Esophagus squamous epithelium (tissue), 5 donors: ENCODE results near the gene JMJD6. TPM values are rescaled to one million over a fixed set of nuclear protein-coding genes. Genes with fewer than 3 reads are reported as not detected.

ENCODE experiments used
- DNase-seq: peaks from one replicate; lab custom pipeline; 2025; lab: John Stamatoyannopoulos, UW
- H3K27ac ChIP-seq, 4 donors: fragments of 200-600 bp; sonication (generic); one replicate each; pipeline ENCODE4 v1.5.1; 2016 to 2019; ENCODE audit warnings: mild to moderate bottlenecking in 1 of 4
- H3K27me3 ChIP-seq, 4 donors: fragments of 200-600 bp; sonication (generic); 1 replicate in 3 of 4; 2 replicates in 1 of 4; pipeline versions ENCODE4 v1.5.1 to v1.6.0; 2017 to 2021; ENCODE audit warnings: antibody characterized with exemption in 1 of 4
- H3K36me3 ChIP-seq, 3 donors: fragments of 200-600 bp; sonication (generic); one replicate each; pipeline ENCODE4 v1.5.1; 2016 to 2019
- H3K4me1 ChIP-seq, 3 donors: fragments of 200-600 bp; sonication (generic); one replicate each; pipeline ENCODE4 v1.5.1; 2017 to 2019
- H3K4me3 ChIP-seq, 4 donors: fragments of 200-600 bp; sonication (generic); 1 replicate in 3 of 4; 2 replicates in 1 of 4; pipeline ENCODE4 v1.5.1; 2016 to 2019; ENCODE audit warnings: mild to moderate bottlenecking in 2 of 4, moderate library complexity in 1 of 4
- H3K9me3 ChIP-seq, 3 donors: fragments of 200-600 bp; sonication (generic); one replicate each; pipeline ENCODE4 v1.5.1; 2016 to 2019
- POLR2A ChIP-seq, 4 donors: fragments of 450-650 bp; IDR thresholded peaks; one replicate each; pipeline ENCODE4 v1.6.1; 2017; ENCODE audit warnings: antibody characterized with exemption in 4 of 4, mild to moderate bottlenecking in 4 of 4, moderate library complexity in 3 of 4
- WGBS, 2 donors: methylation state at CpG; one replicate each; pipeline ENCODE4 v1.1.5; 2018; 5-methylcytosine and 5-hydroxymethylcytosine counted together
- intact Hi-C: fragments of 100-400 bp; cut with DNase I; formaldehyde crosslinking; loops from one replicate; pipeline ENCODE4 v1.15.0; 2022
- small RNA-seq, 4 donors: library from RNA; depleted of rRNA; stranded (forward); fragments of <200 nt; gene quantifications; one replicate each; pipeline ENCODE3, GENCODE V24; 2016
- total RNA-seq, 4 donors: library from RNA; depleted of rRNA; stranded (reverse); fragments of >200 nt; gene quantifications; one replicate each; pipeline ENCODE4 v1.1.0, GENCODE V29; 2016
- TF ChIP-seq, protein P1 (sequence below), 6 experiments: fragments of 450-650 bp in 4 of 6; fragments of 200-600 bp in 2 of 6; sonication (generic) in 2 of 6; IDR thresholded peaks; one replicate each; pipeline ENCODE4 v1.5.1; 2016 to 2019; ENCODE audit warnings: antibody characterized with exemption in 6 of 6, mild to moderate bottlenecking in 4 of 6, moderate library complexity in 4 of 6
- donor health status: DM: yes; HTN: yes; CAD: no.

JMJD6 gene
- total RNA-seq, 4 donors from 2014 or later = 13.0 to 17.2 (median 16.7) TPM

DNA sequence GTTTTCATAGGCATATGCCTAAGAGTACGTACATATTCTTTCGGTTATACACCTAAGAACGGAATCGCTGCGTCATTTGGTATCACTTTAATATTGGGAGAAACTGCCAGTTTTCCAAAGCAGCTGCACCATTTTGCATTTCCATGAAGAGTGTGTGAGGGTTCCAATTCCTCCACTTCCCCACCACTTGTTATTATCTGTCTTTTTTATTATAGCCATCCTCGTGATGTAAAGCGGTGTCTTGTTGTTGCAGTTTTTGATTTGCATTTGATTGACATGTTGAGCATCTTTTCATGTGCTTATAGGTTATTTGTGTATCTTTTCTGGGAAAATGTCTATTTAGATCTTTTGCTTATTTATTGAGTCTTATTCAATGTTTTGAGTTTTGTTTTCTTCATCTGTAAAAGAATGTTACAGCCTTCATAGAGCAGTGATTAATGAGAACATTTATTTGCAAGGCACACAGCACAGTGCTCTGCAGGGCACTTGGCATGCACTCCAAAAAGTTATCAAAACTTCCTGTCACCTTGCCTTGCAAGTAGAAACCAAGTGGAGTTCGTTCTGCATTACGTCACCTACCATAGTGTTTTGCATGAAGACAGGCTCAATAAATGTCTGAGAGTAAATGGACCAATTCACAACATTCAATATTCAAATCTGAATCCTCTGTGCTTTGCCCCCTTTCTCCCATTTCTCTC is 56.2 kb downstream of the JMJD6 start:
- no peak for DNase-seq

More for the DNA sequence above, 56.2 kb downstream of the JMJD6 start:
- H3K9me3 ChIP-seq = no peaks in the 10 kb centered on the region
- H3K4me1 ChIP-seq = peaks cover 7 to 67% (median 36%) of the 10 kb centered on the region in 3 donors
- WGBS, 2 donors = 74% methylated on average over 9 of the region's 9 CpGs
- H3K27ac ChIP-seq = peak overlapping the region; percentile 95 to 98 (median 96)
- no peak overlapping the region for H3K4me3 ChIP-seq
- H3K27me3 ChIP-seq = no peaks in the 10 kb centered on the region
- TF ChIP-seq, protein P1, sequence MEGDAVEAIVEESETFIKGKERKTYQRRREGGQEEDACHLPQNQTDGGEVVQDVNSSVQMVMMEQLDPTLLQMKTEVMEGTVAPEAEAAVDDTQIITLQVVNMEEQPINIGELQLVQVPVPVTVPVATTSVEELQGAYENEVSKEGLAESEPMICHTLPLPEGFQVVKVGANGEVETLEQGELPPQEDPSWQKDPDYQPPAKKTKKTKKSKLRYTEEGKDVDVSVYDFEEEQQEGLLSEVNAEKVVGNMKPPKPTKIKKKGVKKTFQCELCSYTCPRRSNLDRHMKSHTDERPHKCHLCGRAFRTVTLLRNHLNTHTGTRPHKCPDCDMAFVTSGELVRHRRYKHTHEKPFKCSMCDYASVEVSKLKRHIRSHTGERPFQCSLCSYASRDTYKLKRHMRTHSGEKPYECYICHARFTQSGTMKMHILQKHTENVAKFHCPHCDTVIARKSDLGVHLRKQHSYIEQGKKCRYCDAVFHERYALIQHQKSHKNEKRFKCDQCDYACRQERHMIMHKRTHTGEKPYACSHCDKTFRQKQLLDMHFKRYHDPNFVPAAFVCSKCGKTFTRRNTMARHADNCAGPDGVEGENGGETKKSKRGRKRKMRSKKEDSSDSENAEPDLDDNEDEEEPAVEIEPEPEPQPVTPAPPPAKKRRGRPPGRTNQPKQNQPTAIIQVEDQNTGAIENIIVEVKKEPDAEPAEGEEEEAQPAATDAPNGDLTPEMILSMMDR (IDR thresholded peaks at IDR 0.05) = no peak
- TF ChIP-seq POLR2A (IDR thresholded peaks at IDR 0.05) = no peak
- intact Hi-C loops = no loop called here
- no peaks in the 10 kb centered on the region for H3K36me3 ChIP-seq

Small RNA genes lying within 50 kb of the gene (small RNA-seq; reads per million reads assigned to genes)
- gene AC005837.3 (0 reads per million in 4 donors), gene RF02271 (0 reads per million in 4 donors), gene RNU6-97P (0 reads per million in 4 donors), gene RNY4P36 (0 reads per million in 4 donors)

Other genes with a start within 250 kb of the JMJD6 start
- 10 to 100 TPM; 27.0 to 38.5 (median 33.7) TPM for gene RHBDF2, start 225.2 kb downstream of the JMJD6 start, total RNA-seq
- 10 to 100 TPM in 2 of 4 donors, 1 to 10 TPM in 2; 1.3 to 12.8 (median 6.9) TPM for gene CYGB, start 188.9 kb downstream of the JMJD6 start, total RNA-seq
- gene PRCD, start 186.6 kb downstream of the JMJD6 start, total RNA-seq = 1 to 10 TPM in 2 of 4 donors, under 1 TPM in 1, not detected in 1; 0.73 to 2.5 (median 1.4) TPM
- gene ST6GALNAC2, start 140.7 kb downstream of the JMJD6 start, total RNA-seq = 10 to 100 TPM; 15.2 to 39.9 (median 29.5) TPM
- 10 to 100 TPM; 10.6 to 63.3 (median 32.7) TPM for gene ST6GALNAC1, start 82.8 kb downstream of the JMJD6 start, total RNA-seq
- gene MXRA7, start 15.6 kb downstream of the JMJD6 start, total RNA-seq = 100 to 1,000 TPM in 1 of 4 donors, 10 to 100 TPM in 3; 11.0 to 116 (median 39.2) TPM
- gene METTL23, start 233 bp upstream of the JMJD6 start, total RNA-seq = 10 to 100 TPM; 14.6 to 33.0 (median 24.7) TPM
- gene SRSF2, start 10.7 kb upstream of the JMJD6 start, total RNA-seq = 100 to 1,000 TPM; 203 to 286 (median 233) TPM
- gene MFSD11, start 11.5 kb upstream of the JMJD6 start, total RNA-seq = 10 to 100 TPM; 24.2 to 31.0 (median 28.1) TPM
- 1 to 10 TPM in 1 of 4 donors, not detected in 3; 1.3 TPM for gene MGAT5B, start 141.8 kb upstream of the JMJD6 start, total RNA-seq